GM10248 (cell line): ENCODE data around the gene CYP3A4.
A peak's percentile ranks its signal among the peaks of the same experiment; 100 is the strongest.

Experiments used
- CTCF ChIA-PET: fragments of 300-600 bp; sonication (Branson Sonifier 250); formaldehyde crosslinking; extraction: SDS; loops from one replicate; lab custom pipeline; 2021; ENCODE audit warnings: antibody characterized with exemption; lab: Yijun Ruan, JAX
- POLR2A ChIA-PET: fragments of 350-650 bp; sonication (Branson Sonifier 250); formaldehyde crosslinking; extraction: SDS; loops from one replicate; lab custom pipeline; 2020; ENCODE audit warnings: antibody characterized with exemption; lab: Yijun Ruan, JAX
- DNase-seq: peaks from one replicate; pipeline ENCODE4 v3.0.0; 2012; ENCODE audit errors: extremely low spot score
- TF ChIP-seq, protein P1 (sequence below): IDR thresholded peaks from 2 replicates; pipeline ENCODE4 v1.5.1; 2012; ENCODE audit warnings: mild to moderate bottlenecking, low read depth; ENCODE audit errors: extremely low read depth, missing control alignments, control extremely low read depth

Gene CYP3A4

DNA sequence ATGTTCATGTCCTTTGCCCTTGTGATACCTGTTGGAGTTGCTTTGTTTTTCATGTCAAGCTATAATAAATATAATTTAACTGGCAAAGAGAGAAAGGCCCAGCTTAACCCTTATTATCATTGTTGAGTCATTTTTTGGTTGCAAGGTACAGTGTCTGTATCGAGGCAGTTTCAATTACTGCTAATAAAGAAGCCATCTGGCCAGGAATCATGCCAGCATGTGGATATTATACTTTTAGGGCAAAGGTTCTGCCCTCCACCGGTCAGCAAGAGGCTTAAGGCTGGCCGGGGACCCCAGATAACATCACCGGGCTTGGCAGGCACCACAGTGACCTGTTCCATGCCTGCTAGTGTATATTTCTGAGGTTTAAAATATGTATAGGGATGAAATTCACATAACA lies 9.0 kb upstream of the CYP3A4 start:
- POLR2A ChIA-PET: no interaction called here

DNA sequence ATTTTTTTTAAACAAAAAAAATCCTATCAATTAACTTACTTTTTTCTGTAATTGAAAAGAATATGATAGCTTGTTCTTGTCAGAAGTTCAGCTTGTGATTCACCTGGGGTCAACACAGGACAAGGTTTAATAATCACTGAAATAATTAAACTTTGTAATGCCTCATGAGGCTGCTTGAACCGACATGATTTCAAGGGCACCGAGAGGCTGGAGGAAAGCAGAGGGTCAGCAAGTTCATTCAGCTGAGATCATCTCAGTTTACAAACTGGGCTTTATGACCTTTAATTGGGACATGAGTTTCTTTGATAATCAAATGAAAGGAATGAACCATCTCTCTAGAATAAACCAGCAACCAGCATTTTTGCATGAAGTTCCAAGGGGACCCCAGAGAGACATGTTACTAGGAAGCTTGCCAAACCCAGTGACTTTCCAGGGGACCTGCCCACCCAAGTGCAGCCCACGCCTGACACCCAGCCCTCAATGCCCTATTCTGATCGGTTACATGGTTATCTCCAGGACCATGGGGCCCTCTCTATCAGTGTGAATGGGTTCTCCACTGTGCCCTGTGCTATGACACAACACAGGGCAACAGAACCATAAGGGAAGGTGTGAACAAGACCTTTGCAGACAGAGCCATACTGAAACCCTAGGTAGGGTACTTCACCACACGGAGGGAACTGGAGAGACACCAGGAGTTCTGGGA lies 7.8 kb upstream of the CYP3A4 start:
- TF ChIP-seq, protein P1, sequence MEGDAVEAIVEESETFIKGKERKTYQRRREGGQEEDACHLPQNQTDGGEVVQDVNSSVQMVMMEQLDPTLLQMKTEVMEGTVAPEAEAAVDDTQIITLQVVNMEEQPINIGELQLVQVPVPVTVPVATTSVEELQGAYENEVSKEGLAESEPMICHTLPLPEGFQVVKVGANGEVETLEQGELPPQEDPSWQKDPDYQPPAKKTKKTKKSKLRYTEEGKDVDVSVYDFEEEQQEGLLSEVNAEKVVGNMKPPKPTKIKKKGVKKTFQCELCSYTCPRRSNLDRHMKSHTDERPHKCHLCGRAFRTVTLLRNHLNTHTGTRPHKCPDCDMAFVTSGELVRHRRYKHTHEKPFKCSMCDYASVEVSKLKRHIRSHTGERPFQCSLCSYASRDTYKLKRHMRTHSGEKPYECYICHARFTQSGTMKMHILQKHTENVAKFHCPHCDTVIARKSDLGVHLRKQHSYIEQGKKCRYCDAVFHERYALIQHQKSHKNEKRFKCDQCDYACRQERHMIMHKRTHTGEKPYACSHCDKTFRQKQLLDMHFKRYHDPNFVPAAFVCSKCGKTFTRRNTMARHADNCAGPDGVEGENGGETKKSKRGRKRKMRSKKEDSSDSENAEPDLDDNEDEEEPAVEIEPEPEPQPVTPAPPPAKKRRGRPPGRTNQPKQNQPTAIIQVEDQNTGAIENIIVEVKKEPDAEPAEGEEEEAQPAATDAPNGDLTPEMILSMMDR: no peak
- DNase-seq: no peak
- ChIA-PET POLR2A (no interaction called here), CTCF (no interaction called here)

More for the DNA sequence above, 9.0 kb upstream of the CYP3A4 start:
- CTCF ChIA-PET: no interaction called here
- DNase-seq: no peak
- TF ChIP-seq, protein P1: no peak

GRCh38 chr7:99791021-99791420 lies 7.0 kb upstream of the CYP3A4 start:
- CTCF ChIA-PET: no interaction called here
- POLR2A ChIA-PET: no interaction called here
- no peak for DNase-seq
- TF ChIP-seq, protein P1: no peak

DNA sequence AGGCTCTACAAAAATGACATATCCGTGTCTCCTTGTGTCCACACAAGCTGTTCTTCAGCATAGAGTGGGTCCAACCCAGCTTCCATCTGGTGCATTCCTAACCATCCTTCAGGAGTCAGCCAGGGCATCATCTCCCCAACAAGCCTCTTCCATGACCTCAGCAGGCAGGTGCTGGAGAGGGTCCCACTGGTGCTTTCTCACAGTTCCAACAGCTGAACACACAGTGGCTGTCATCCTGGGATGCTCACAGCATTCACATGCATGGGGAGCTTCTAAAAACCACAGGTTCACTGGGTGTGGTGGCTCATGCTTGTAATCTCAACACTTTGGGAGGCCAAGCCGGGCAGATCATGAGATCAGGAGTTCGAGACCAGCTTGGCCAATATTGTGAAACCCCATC lies 6.4 kb upstream of the CYP3A4 start:
- CTCF ChIA-PET: no interaction called here

DNA sequence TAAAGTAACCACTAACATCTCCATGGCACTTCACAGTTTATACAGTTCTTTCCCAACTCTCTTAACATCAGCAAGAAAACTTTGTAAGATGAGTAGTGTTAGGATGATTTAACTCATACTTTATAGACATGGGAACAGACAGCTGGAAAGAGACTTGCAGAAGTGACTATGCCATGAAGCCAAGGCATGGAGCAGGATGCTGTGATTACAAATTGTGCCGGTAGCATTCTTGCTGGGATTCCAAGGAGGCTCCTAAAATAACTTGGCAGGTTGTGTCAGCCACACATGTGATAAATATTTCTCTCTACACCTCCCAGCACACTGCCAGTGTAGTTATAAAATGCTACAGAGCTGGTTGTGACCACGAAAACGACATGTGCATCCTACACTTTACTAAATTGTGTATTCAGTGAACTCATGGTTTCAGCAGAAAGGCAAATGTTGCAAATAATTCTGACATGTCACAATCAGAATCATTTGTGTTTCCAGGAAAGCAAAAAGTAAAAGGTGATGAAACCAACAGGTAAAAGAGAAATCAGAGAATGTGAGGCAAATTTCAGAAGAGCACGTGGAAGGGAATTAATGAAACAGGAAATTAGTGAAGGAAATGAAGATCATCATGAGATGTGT lies 5.6 kb upstream of the CYP3A4 start:
- ChIA-PET POLR2A (no interaction called here), CTCF (no interaction called here)
- TF ChIP-seq, protein P1: no peak
- DNase-seq: no peak

More for the DNA sequence above, 6.4 kb upstream of the CYP3A4 start:
- no peak for DNase-seq
- POLR2A ChIA-PET: no interaction called here
- TF ChIP-seq, protein P1: no peak

DNA sequence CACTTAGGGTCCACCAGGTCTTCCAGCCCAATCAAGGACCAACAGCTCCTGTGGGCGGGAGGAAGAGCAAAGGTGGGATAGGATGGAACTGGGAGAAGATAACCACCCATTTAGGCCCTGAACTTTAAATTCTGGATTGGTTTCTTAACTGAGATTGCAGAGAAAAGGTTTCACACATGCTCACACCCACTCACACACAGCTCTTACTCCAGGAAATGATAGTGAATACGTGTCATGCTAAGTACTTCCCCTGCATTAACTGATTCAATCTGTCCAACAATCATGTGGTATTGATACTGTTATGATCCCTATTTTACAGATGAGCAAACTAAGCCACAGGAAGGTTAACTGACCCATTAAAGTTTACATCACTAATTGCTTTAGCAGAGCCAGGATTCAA lies 4.6 kb upstream of the CYP3A4 start:
- DNase-seq: peak; percentile 21
- ChIA-PET POLR2A (no interaction called here), CTCF (interaction anchor here (1.0 to 1.5 kb wide), 2 partner anchors 48 to 108 kb away, joined by 3 read pairs; no protein-coding TSS in a partner anchor)
- TF ChIP-seq, protein P1: no peak
